Measurements from ENCODE around the gene ZNF536. TPM values are rescaled to one million over a fixed set of nuclear protein-coding genes. Genes with fewer than 3 reads are reported as not detected.
"Not testable (repeated sequence)": the region's sequence is repeated elsewhere in the genome, so short reads cannot be mapped to it uniquely, and the experiment has no call there.

Gene ZNF536
- total RNA-seq, 1 experiment from 2014 or later = not detected

DNA sequence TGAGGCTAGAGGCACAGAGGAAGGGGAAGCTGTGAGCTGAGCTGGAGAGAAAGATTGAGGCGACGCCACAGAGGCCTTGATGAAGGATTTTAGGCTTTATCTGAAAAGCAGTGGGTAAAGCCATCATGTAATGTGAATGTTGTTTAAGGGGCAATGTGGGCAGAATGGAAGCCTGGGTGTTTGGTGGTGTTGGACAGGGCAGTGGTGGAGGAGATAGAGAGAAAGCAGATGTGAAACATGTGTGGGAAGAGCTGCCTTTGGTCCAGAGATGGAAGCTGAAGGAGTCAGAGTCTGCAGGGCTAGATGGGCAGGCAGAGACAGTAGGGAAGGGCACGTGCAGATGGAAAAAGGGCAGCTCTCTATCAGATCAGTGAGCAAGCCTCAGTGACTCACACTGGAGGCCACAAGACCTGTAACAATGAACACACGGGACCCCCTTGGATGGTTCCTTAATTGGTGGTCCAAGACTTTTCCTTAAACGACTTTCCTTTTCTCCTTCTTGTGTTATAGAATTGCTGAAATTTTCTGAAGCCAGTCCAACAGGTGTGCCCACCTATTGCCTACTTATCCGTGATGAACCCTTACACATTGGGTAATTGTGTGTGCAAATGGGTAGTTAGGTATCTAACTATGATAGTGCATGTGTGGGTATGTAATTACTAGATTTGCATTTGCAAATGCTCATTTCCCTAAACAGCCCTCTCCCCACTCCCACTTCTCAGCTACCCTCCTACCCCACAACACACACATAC, 21.7 kb downstream of the ZNF536 start:
- H3K9me2 ChIP-seq (ENCODE audit: insufficient read depth) = no peaks in the 10 kb centered on the region
- peaks cover 47% of the 10 kb centered on the region for H3K27me3 ChIP-seq (ENCODE audit: insufficient read depth, low read depth)
- DNase-seq = no peak
- H3K79me2 ChIP-seq (ENCODE audit: low read depth) = no peaks in the 10 kb centered on the region
- H3F3A ChIP-seq (ENCODE audit: insufficient read depth, low read depth) = no peaks in the 10 kb centered on the region
- TF ChIP-seq, protein P1, sequence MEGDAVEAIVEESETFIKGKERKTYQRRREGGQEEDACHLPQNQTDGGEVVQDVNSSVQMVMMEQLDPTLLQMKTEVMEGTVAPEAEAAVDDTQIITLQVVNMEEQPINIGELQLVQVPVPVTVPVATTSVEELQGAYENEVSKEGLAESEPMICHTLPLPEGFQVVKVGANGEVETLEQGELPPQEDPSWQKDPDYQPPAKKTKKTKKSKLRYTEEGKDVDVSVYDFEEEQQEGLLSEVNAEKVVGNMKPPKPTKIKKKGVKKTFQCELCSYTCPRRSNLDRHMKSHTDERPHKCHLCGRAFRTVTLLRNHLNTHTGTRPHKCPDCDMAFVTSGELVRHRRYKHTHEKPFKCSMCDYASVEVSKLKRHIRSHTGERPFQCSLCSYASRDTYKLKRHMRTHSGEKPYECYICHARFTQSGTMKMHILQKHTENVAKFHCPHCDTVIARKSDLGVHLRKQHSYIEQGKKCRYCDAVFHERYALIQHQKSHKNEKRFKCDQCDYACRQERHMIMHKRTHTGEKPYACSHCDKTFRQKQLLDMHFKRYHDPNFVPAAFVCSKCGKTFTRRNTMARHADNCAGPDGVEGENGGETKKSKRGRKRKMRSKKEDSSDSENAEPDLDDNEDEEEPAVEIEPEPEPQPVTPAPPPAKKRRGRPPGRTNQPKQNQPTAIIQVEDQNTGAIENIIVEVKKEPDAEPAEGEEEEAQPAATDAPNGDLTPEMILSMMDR (conservative IDR thresholded peaks at IDR 0.05) = no peak
- TF ChIP-seq EZH2 (IDR thresholded peaks at IDR 0.05; ENCODE audit: low read depth) = no peak
- no peaks in the 10 kb centered on the region for H3K36me3 ChIP-seq (ENCODE audit: low read depth)
- no peak overlapping the region for H3K27ac ChIP-seq
- intact Hi-C loops (cut with micrococcal nuclease; ENCODE audit: unreplicated experiment) = no loop called here
- BruUV-seq (replicated peaks) = no TSS peak
- POLR2A ChIA-PET (ENCODE audit: unreplicated experiment) = no interaction called here
- H3K4me3 ChIP-seq = no peak overlapping the region
- H3K4me1 ChIP-seq (replicated peaks; ENCODE audit: insufficient read depth) = no peaks in the 10 kb centered on the region
- H3K9me3 ChIP-seq (ENCODE audit: insufficient read depth, low read depth) = no peaks in the 10 kb centered on the region
- H4K20me1 ChIP-seq (ENCODE audit: insufficient read depth) = no peaks in the 10 kb centered on the region
- CTCF ChIA-PET = no interaction called here
- H2AFZ ChIP-seq = no peak overlapping the region
- H3K4me2 ChIP-seq = no peak overlapping the region

DNA sequence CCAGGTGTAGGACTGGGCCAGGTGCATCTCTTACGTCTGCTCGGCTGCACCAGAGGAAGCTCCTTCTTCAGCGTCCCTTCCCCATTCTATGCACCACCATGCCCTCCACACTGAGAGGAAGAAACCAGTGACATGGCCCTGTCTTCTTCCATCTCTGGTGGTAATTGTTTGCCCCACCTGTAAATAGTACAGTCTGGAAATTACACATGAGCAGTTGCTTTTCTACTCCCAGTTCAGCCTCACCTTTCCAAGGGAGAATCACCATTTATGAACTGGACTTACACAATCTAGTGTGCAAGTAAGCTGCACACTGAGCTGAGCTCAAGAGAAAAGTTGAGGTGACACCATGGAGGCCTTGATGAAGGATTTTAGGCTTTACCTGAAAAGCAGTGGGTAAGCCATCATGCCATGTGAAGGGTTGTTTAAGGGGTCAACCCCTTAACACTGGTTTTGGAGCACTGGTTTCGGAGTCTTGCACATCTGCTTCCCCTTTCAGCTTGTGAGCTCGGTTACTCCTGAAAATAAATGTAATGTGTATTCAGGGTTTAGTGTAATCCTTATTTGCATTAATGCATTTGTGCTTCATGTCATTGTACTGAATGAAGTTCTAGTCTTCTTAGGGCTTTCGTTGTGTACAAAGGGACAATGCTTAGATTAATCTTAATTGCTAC, 22.4 kb downstream of the ZNF536 start:
- no TSS peak for BruUV-seq (replicated peaks)

DNA sequence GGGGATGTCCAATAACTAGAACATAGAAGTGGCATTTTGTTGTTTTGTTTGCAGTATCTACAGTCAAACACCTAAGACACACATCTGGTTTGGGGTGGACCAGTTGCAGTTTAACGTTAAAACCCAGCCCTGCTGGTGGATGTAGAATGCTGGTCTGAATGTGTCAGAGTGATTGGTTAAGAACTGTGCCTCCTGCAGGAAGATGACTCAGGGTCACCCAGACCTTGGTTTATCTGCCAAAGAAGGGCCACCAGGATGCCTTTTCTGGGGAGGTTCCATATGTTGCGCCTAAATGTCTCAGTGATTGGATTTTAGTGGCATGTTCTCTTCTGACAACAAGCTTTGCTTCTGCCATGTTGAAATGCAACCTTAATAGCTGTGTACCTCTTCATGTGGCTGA, 23.1 kb downstream of the ZNF536 start:
- no TSS peak for BruUV-seq (replicated peaks)
- Histone ChIP-seq H3K4me1 (replicated peaks; ENCODE audit: insufficient read depth) (no peaks in the 10 kb centered on the region), H3F3A (ENCODE audit: insufficient read depth, low read depth) (no peaks in the 10 kb centered on the region), H3K79me2 (ENCODE audit: low read depth) (no peaks in the 10 kb centered on the region), H3K9me3 (ENCODE audit: insufficient read depth, low read depth) (no peaks in the 10 kb centered on the region), H3K4me3 (no peak overlapping the region), H4K20me1 (ENCODE audit: insufficient read depth) (no peaks in the 10 kb centered on the region), H2AFZ (no peak overlapping the region), H3K27me3 (ENCODE audit: insufficient read depth, low read depth) (peaks cover 38% of the 10 kb centered on the region), H3K9me2 (ENCODE audit: insufficient read depth) (no peaks in the 10 kb centered on the region), H3K4me2 (no peak overlapping the region), H3K27ac (no peak overlapping the region), H3K36me3 (ENCODE audit: low read depth) (no peaks in the 10 kb centered on the region)
- DNase-seq = no peak
- intact Hi-C loops (cut with micrococcal nuclease; ENCODE audit: unreplicated experiment) = no loop called here
- TF ChIP-seq, protein P1 (conservative IDR thresholded peaks at IDR 0.05) = no peak
- no peak for TF ChIP-seq EZH2 (IDR thresholded peaks at IDR 0.05; ENCODE audit: low read depth)
- ChIA-PET POLR2A (ENCODE audit: unreplicated experiment) (no interaction called here), CTCF (no interaction called here)

More for the DNA sequence above, 22.4 kb downstream of the ZNF536 start:
- ChIA-PET POLR2A (ENCODE audit: unreplicated experiment) (no interaction called here), CTCF (no interaction called here)
- TF ChIP-seq, protein P1 (conservative IDR thresholded peaks at IDR 0.05) = no peak
- no peak for TF ChIP-seq EZH2 (IDR thresholded peaks at IDR 0.05; ENCODE audit: low read depth)
- no peaks in the 10 kb centered on the region for H3K9me2 ChIP-seq (ENCODE audit: insufficient read depth)
- no peak overlapping the region for H2AFZ ChIP-seq
- H3K9me3 ChIP-seq (ENCODE audit: insufficient read depth, low read depth) = no peaks in the 10 kb centered on the region
- no peak overlapping the region for H3K4me2 ChIP-seq
- H4K20me1 ChIP-seq (ENCODE audit: insufficient read depth) = no peaks in the 10 kb centered on the region
- no peak overlapping the region for H3K4me3 ChIP-seq
- H3K4me1 ChIP-seq (replicated peaks; ENCODE audit: insufficient read depth) = no peaks in the 10 kb centered on the region
- no peak overlapping the region for H3K27ac ChIP-seq
- DNase-seq = no peak
- H3F3A ChIP-seq (ENCODE audit: insufficient read depth, low read depth) = no peaks in the 10 kb centered on the region
- no peaks in the 10 kb centered on the region for H3K79me2 ChIP-seq (ENCODE audit: low read depth)
- H3K36me3 ChIP-seq (ENCODE audit: low read depth) = no peaks in the 10 kb centered on the region
- intact Hi-C loops (cut with micrococcal nuclease; ENCODE audit: unreplicated experiment) = no loop called here
- H3K27me3 ChIP-seq (ENCODE audit: insufficient read depth, low read depth) = peaks cover 44% of the 10 kb centered on the region

DNA sequence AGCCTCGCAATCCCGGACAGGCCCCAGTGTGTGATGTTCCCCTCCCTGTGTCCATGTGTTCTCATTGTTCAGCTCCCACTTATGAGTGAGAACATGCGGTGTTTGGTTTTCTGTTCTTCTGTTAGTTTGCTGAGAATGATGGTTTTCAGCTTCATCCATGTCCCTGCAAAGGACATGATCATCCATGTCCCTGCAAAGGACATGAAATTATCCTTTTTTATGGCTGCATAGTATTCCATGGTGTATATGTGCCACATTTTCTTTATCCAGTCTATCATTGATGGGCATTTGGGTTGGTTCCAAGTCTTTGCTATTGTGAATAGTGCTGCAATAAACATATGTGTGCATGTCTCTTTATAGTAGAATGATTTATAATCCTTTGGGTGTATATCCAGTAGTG, 26.4 kb downstream of the ZNF536 start:
- BruUV-seq (replicated peaks); intact Hi-C loops (cut with micrococcal nuclease; ENCODE audit: unreplicated experiment); H3K9me3 ChIP-seq (ENCODE audit: insufficient read depth, low read depth); CTCF ChIA-PET; H3K4me3 ChIP-seq; H3K79me2 ChIP-seq (ENCODE audit: low read depth); H3F3A ChIP-seq (ENCODE audit: insufficient read depth, low read depth); DNase-seq; H3K4me1 ChIP-seq (replicated peaks; ENCODE audit: insufficient read depth); H3K4me2 ChIP-seq; H2AFZ ChIP-seq; H3K9me2 ChIP-seq (ENCODE audit: insufficient read depth); POLR2A ChIA-PET (ENCODE audit: unreplicated experiment); H4K20me1 ChIP-seq (ENCODE audit: insufficient read depth); H3K36me3 ChIP-seq (ENCODE audit: low read depth); H3K27ac ChIP-seq: not testable (repeated sequence)
- H3K27me3 ChIP-seq (ENCODE audit: insufficient read depth, low read depth) = peaks cover 30% of the 10 kb centered on the region
